Transverse colon (tissue), 3 donors: Measurements from ENCODE around the gene GJC1.

Experiments
- POLR2A ChIP-seq: fragments of 450-650 bp; IDR thresholded peaks from one replicate; pipeline ENCODE4 v1.6.1; 2016; ENCODE audit warnings: antibody characterized with exemption, mild to moderate bottlenecking, moderate library complexity
- TF ChIP-seq, protein P1 (sequence below), 5 experiments: fragments of 200-600 bp in 3 of 5; fragments of 450-650 bp in 2 of 5; sonication (generic) in 3 of 5; IDR thresholded peaks; 1 replicate in 2 of 5; 2 replicates in 3 of 5; pipeline ENCODE4 v1.5.1; 2016 to 2017; ENCODE audit warnings: antibody characterized with exemption in 5 of 5, inconsistent platforms in 3 of 5, mild to moderate bottlenecking in 2 of 5, moderate library complexity in 1 of 5

- TF ChIP-seq, protein P1, sequence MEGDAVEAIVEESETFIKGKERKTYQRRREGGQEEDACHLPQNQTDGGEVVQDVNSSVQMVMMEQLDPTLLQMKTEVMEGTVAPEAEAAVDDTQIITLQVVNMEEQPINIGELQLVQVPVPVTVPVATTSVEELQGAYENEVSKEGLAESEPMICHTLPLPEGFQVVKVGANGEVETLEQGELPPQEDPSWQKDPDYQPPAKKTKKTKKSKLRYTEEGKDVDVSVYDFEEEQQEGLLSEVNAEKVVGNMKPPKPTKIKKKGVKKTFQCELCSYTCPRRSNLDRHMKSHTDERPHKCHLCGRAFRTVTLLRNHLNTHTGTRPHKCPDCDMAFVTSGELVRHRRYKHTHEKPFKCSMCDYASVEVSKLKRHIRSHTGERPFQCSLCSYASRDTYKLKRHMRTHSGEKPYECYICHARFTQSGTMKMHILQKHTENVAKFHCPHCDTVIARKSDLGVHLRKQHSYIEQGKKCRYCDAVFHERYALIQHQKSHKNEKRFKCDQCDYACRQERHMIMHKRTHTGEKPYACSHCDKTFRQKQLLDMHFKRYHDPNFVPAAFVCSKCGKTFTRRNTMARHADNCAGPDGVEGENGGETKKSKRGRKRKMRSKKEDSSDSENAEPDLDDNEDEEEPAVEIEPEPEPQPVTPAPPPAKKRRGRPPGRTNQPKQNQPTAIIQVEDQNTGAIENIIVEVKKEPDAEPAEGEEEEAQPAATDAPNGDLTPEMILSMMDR (IDR thresholded peaks at IDR 0.05), result peak; percentile 45 to 53 (median 48)
- TF ChIP-seq POLR2A, result no peak
Measured at GRCh38 chr17:44878627-44879221, 48.6 kb upstream of the GJC1 start.
